Tibial nerve (tissue), 4 donors: ENCODE results near the gene RAB11FIP4. TPM values are rescaled to one million over a fixed set of nuclear protein-coding genes. Genes with fewer than 3 reads are reported as not detected.
A peak's percentile ranks its signal among the peaks of the same experiment; 100 is the strongest.

Source experiments
- DNase-seq, 2 donors: peaks; one replicate each; pipeline ENCODE4 v3.0.0-alpha.2; 2019; ENCODE audit warnings: low spot score in 2 of 2
- H3K27ac ChIP-seq, 4 donors: fragments of 200-600 bp; sonication (generic) in 3 of 4; one replicate each; pipeline ENCODE4 v1.5.1; 2017 to 2019; ENCODE audit warnings: mild to moderate bottlenecking in 1 of 4
- H3K27me3 ChIP-seq, 2 donors: fragments of 200-600 bp; sonication (generic) in 1 of 2; one replicate each; pipeline versions ENCODE4 v1.5.1 to v1.6.0; 2017 to 2019
- H3K36me3 ChIP-seq, 3 donors: fragments of 200-600 bp; sonication (generic); one replicate each; pipeline ENCODE4 v1.5.1; 2018 to 2019
- H3K4me1 ChIP-seq, 4 donors: fragments of 200-600 bp; sonication (generic) in 3 of 4; one replicate each; pipeline ENCODE4 v1.5.1; 2017 to 2019
- H3K4me3 ChIP-seq, 4 donors: fragments of 200-600 bp; sonication (generic) in 3 of 4; one replicate each; pipeline ENCODE4 v1.5.1; 2017 to 2019; ENCODE audit warnings: mild to moderate bottlenecking in 1 of 4, moderate library complexity in 1 of 4
- H3K9me3 ChIP-seq, 4 donors: fragments of 200-600 bp; sonication (generic) in 3 of 4; one replicate each; pipeline ENCODE4 v1.5.1; 2017 to 2019
- EP300 ChIP-seq, 2 donors: sonication (generic); formaldehyde crosslinking; IDR thresholded peaks; one replicate each; pipeline ENCODE4 v1.6.1; 2017; ENCODE audit warnings: antibody characterized with exemption in 2 of 2, mild to moderate bottlenecking in 1 of 2
- POLR2A ChIP-seq, 2 donors: fragments of 450-650 bp; IDR thresholded peaks; one replicate each; pipeline ENCODE4 v1.6.1; 2017; ENCODE audit warnings: antibody characterized with exemption in 2 of 2, mild to moderate bottlenecking in 2 of 2, moderate library complexity in 2 of 2
- WGBS, 2 donors: methylation state at CpG; one replicate each; pipeline ENCODE4 v1.1.5; 2018; 5-methylcytosine and 5-hydroxymethylcytosine counted together
- total RNA-seq, 4 donors: library from RNA; depleted of rRNA; stranded (reverse); fragments of >200 nt; gene quantifications; one replicate each; pipeline ENCODE4 v1.1.0, GENCODE V29; 2016
- TF ChIP-seq, protein P1 (sequence below), 5 experiments: fragments of 200-600 bp in 3 of 5; fragments of 450-650 bp in 2 of 5; sonication (generic) in 3 of 5; IDR thresholded peaks; one replicate each; pipeline ENCODE4 v1.5.1; 2016 to 2019; ENCODE audit warnings: antibody characterized with exemption in 5 of 5, mild to moderate bottlenecking in 3 of 5, moderate library complexity in 2 of 5

RAB11FIP4 gene
- total RNA-seq, 4 donors from 2014 or later = 2.7 to 6.9 (median 4.1) TPM

DNA sequence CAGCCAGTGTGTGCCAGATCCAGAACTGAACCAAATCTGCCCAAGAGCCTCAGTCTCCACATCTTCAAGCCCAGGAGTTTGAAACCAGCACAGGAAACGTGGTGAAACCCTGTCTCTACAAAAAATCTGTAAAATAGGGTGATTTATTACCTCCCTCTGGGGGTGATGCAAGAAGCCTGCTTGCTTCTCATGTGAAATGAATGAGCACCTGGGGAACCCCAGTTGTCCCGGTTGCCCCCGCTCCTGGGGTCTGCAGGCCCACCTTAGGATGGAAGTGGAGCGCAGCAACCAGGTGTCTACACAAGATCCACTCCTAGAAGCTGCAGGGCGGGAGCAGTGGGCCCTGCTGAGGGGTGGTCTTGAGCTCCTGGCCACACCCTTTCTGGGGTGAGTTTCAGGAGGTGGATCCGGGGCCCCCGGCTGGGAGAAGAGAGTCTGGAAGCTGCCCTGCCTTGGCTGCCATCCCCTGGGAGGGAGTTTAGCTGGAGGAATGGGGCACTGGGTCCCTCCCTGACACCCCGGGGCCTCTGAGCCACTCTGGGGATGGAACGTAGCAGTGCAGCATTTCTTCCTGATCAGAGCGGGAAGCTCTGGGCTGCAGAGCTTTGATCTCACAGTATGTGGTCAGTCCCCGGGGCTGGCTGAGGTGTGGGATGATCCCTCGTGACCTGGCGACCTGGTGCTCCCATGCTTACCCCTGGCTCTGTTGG is 117.8 kb downstream of the RAB11FIP4 start:
- no peaks in the 10 kb centered on the region for H3K9me3 ChIP-seq
- peak overlapping the region in 2 of 4 donors; percentile 6 to 13 for H3K4me3 ChIP-seq
- DNase-seq = no peak
- H3K27me3 ChIP-seq = no peaks in the 10 kb centered on the region
- peaks cover 0 to 28% (median 20%) of the 10 kb centered on the region in 4 donors for H3K4me1 ChIP-seq
- no peaks in the 10 kb centered on the region for H3K36me3 ChIP-seq
- TF ChIP-seq, protein P1, sequence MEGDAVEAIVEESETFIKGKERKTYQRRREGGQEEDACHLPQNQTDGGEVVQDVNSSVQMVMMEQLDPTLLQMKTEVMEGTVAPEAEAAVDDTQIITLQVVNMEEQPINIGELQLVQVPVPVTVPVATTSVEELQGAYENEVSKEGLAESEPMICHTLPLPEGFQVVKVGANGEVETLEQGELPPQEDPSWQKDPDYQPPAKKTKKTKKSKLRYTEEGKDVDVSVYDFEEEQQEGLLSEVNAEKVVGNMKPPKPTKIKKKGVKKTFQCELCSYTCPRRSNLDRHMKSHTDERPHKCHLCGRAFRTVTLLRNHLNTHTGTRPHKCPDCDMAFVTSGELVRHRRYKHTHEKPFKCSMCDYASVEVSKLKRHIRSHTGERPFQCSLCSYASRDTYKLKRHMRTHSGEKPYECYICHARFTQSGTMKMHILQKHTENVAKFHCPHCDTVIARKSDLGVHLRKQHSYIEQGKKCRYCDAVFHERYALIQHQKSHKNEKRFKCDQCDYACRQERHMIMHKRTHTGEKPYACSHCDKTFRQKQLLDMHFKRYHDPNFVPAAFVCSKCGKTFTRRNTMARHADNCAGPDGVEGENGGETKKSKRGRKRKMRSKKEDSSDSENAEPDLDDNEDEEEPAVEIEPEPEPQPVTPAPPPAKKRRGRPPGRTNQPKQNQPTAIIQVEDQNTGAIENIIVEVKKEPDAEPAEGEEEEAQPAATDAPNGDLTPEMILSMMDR (IDR thresholded peaks at IDR 0.05) = no peak
- no peak for TF ChIP-seq POLR2A (IDR thresholded peaks at IDR 0.05)
- TF ChIP-seq EP300 (IDR thresholded peaks at IDR 0.05) = no peak
- H3K27ac ChIP-seq = peak overlapping the region in 3 of 4 donors; percentile 48 to 70 (median 66)
- 61 to 64% methylated on average over 9 of the region's 13 CpGs for WGBS, 2 donors

DNA sequence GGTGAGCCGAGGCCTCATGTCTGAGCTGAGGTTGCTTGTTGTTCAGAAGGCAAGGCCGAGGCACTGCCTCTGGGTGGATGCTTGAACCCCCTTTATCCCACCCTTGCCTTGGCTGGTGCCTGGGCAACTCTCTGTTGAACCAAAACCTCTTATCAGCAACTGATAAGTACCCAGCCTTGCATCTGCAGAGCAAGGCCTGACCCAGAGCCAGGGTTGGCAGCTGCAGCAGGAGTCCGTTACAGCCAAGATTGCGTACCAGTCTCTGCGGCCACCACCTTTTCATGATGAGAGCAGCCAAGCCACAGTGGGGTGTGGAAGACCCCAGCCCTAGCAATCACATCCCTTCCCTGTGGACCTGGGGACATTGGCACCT is 118.3 kb downstream of the RAB11FIP4 start:
- WGBS, 2 donors = 85 to 100% methylated on average over 4 of the region's 5 CpGs
- TF ChIP-seq EP300 (IDR thresholded peaks at IDR 0.05) = no peak
- TF ChIP-seq, protein P1 (IDR thresholded peaks at IDR 0.05) = no peak
- TF ChIP-seq POLR2A (IDR thresholded peaks at IDR 0.05) = no peak
- H3K4me3 ChIP-seq = no peak overlapping the region
- DNase-seq = no peak
- H3K36me3 ChIP-seq = no peaks in the 10 kb centered on the region
- no peaks in the 10 kb centered on the region for H3K9me3 ChIP-seq
- H3K27me3 ChIP-seq = no peaks in the 10 kb centered on the region
- H3K27ac ChIP-seq = peak overlapping the region in 1 of 4 donors; percentile 48
- peaks cover 0 to 28% (median 20%) of the 10 kb centered on the region in 4 donors for H3K4me1 ChIP-seq

DNA sequence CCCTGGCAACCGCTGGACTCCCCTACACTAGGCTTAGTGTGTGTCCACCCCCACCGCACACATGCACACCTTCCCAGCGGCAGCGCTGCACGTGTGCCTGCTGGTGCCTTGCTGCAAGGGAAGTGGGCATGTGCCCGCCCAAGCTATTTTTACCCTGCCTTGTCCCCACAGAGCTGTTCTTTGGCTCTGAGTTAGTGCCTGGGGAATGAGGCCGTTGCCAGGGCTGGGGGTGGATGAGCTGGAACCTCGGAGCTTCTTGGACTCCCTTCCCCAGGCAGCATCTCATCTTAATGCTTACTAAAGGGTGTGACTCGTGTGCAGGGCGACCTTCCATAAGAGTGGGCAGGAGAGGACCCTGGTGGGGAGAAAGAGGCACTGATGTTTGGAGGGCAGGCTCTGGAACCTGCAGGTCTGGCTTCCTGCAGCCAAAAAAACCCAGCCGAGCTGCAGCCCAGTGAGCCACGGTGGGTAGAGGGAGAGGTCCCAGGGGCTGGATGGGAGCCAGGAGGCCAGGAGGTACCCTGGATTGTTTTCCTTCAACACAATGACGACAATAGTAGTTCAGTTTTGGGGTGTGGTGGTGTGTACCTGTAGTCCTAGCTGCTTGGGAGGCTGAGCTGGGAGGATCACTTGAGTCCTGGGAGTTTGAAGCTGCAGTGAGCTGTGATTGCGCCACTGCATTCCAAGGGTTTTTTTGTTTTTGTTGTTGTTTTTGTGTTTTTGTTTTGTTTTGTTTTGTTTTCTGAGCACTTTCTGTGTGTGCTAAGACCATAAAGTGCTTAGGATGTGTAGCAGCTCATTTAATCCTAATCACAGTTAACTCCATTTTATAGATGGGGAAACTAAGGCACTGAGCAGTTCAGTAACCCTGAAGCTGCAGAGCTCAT is 119.1 kb downstream of the RAB11FIP4 start:
- WGBS, 2 donors = 65 to 81% methylated on average over 14 of the region's 14 CpGs
- H3K4me1 ChIP-seq = peaks cover 0 to 28% (median 20%) of the 10 kb centered on the region in 4 donors
- H3K27ac ChIP-seq = peak overlapping the region in 1 of 4 donors; percentile 4
- no peaks in the 10 kb centered on the region for H3K27me3 ChIP-seq
- no peak for DNase-seq
- no peaks in the 10 kb centered on the region for H3K36me3 ChIP-seq
- no peak overlapping the region for H3K4me3 ChIP-seq
- TF ChIP-seq EP300 (IDR thresholded peaks at IDR 0.05) = no peak
- no peak for TF ChIP-seq POLR2A (IDR thresholded peaks at IDR 0.05)
- TF ChIP-seq, protein P1 (IDR thresholded peaks at IDR 0.05) = no peak
- no peaks in the 10 kb centered on the region for H3K9me3 ChIP-seq

DNA sequence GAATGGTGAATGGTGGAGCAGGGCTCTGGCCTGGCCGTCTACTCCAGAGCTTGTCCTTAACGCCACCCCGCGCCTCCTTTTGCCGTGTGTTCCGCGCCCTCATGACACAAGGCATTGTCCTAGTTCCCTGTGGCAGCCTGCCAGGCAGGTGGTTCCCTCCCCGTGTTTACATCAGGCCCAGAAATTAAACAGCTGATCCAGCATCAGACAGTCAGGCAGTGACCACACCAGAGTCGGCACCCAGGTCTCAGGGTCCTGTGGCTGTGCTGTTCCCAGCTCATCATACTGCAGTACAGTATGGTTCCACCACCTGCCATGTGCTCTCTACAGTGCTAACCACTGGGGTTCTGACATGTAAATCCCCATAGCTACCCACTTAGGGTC is 119.7 kb downstream of the RAB11FIP4 start:
- no peak for DNase-seq
- Histone ChIP-seq H3K4me3 (no peak overlapping the region), H3K9me3 (no peaks in the 10 kb centered on the region), H3K4me1 (peaks cover 0 to 28% (median 20%) of the 10 kb centered on the region in 4 donors), H3K36me3 (no peaks in the 10 kb centered on the region), H3K27me3 (no peaks in the 10 kb centered on the region), H3K27ac (no peak overlapping the region)
- TF ChIP-seq POLR2A (IDR thresholded peaks at IDR 0.05) (no peak), EP300 (IDR thresholded peaks at IDR 0.05) (no peak)
- TF ChIP-seq, protein P1 (IDR thresholded peaks at IDR 0.05) = no peak
- 71 to 75% methylated on average over 9 of the region's 9 CpGs for WGBS, 2 donors

DNA sequence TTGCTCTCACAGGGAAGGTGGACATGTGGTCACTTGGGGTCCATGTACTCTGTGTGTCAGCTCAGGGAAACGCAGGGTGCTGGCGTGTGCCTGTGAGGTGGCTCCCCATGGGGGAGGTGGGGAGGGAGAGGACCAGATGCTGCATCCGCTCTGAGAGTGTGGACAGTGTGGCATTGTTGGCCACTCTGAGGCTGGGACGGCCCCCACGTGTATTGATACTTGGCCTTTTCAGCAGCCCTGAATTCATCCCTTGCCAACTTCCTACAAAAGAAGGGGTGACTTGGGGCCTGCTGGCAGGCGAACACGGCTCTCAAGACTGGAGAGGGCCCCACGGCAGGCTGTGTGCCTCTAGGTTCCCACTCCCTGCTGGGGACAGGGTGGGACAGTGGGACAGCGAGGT is 120.1 kb downstream of the RAB11FIP4 start:
- DNase-seq = no peak
- H3K27ac ChIP-seq = no peak overlapping the region
- no peak for TF ChIP-seq POLR2A (IDR thresholded peaks at IDR 0.05)
- no peak for TF ChIP-seq EP300 (IDR thresholded peaks at IDR 0.05)
- TF ChIP-seq, protein P1 (IDR thresholded peaks at IDR 0.05) = no peak
- H3K4me1 ChIP-seq = peaks cover 0 to 28% (median 20%) of the 10 kb centered on the region in 4 donors
- no peak overlapping the region for H3K4me3 ChIP-seq
- no peaks in the 10 kb centered on the region for H3K36me3 ChIP-seq
- H3K9me3 ChIP-seq = no peaks in the 10 kb centered on the region
- H3K27me3 ChIP-seq = no peaks in the 10 kb centered on the region
- 40 to 67% methylated on average over 5 to 8 of the region's 9 CpGs for WGBS, 2 donors
